HEK293 (cell line): ENCODE results near the gene SYTL2.
A peak's percentile ranks its signal among the peaks of the same experiment; 100 is the strongest.

Experiments
- CTCF ChIA-PET: fragments of 350-600 bp; formaldehyde crosslinking; extraction: SDS; loops from one replicate; lab custom pipeline; 2021; ENCODE audit warnings: antibody characterized with exemption; lab: Yijun Ruan, JAX
- POLR2A ChIA-PET: fragments of 300-600 bp; formaldehyde crosslinking; extraction: SDS; loops from one replicate; lab custom pipeline; 2020; ENCODE audit warnings: antibody characterized with exemption, inconsistent platforms; lab: Yijun Ruan, JAX
- H3K27ac ChIP-seq: fragments of 200-500 bp; sonication (Bioruptor generic); 2 replicates; pipeline ENCODE4 v1.5.1; 2014; ENCODE audit warnings: low read depth, low read length, control low read depth, inconsistent platforms; ENCODE audit errors: extremely low read depth
- H3K36me3 ChIP-seq, 2 experiments: fragments of 200-500 bp in 1 of 2; sonication (Bioruptor generic) in 1 of 2; 1 replicate in 1 of 2; 2 replicates in 1 of 2; pipeline ENCODE4 v1.5.1; 2014 to 2017; ENCODE audit warnings: inconsistent platforms in 2 of 2, low read length in 2 of 2; ENCODE audit not compliant: control insufficient read depth in 2 of 2, insufficient read depth in 1 of 2
- H3K4me1 ChIP-seq: fragments of 200-500 bp; sonication (Bioruptor generic); 2 replicates; pipeline ENCODE4 v1.5.1; 2014; ENCODE audit warnings: mild to moderate bottlenecking, low read length, inconsistent platforms; ENCODE audit not compliant: control insufficient read depth, insufficient read depth
- H3K4me3 ChIP-seq: 2 replicates; pipeline ENCODE4 v1.5.1; 2011; ENCODE audit warnings: low read depth, mild to moderate bottlenecking, control low read depth, low read length, moderate library complexity
- H3K9me3 ChIP-seq: fragments of 200-500 bp; sonication (Bioruptor generic); 2 replicates; pipeline ENCODE4 v1.5.1; 2014; ENCODE audit warnings: low read depth, low read length, inconsistent platforms; ENCODE audit not compliant: control insufficient read depth, insufficient read depth
- EGR2 ChIP-seq: fragments of 450-650 bp; formaldehyde crosslinking; IDR thresholded peaks from 2 replicates; pipeline ENCODE4 v1.5.1; 2016; ENCODE audit warnings: low read depth, missing biosample characterization, missing genetic modification characterization
- FEZF1 ChIP-seq: fragments of 450-650 bp; formaldehyde crosslinking; IDR thresholded peaks from 2 replicates; pipeline ENCODE4 v1.5.1; 2016; ENCODE audit warnings: missing biosample characterization, missing genetic modification characterization
- HOXA7 ChIP-seq: sonication (generic); formaldehyde crosslinking; IDR thresholded peaks from 2 replicates; pipeline ENCODE4 v1.8.1; 2022; ENCODE audit warnings: missing genetic modification reagents, borderline replicate concordance
- KLF10 ChIP-seq: fragments of 450-650 bp; IDR thresholded peaks from 2 replicates; pipeline ENCODE4 v1.5.1; 2018; ENCODE audit warnings: missing biosample characterization, mild to moderate bottlenecking, missing genetic modification characterization
- OSR2 ChIP-seq: fragments of 450-650 bp; formaldehyde crosslinking; IDR thresholded peaks from 2 replicates; pipeline ENCODE4 v1.5.1; 2016; ENCODE audit warnings: missing biosample characterization, missing genetic modification characterization
- SP7 ChIP-seq: fragments of 450-650 bp; formaldehyde crosslinking; IDR thresholded peaks from 2 replicates; pipeline ENCODE4 v1.5.1; 2016; ENCODE audit warnings: missing biosample characterization, missing genetic modification characterization
- ZBTB10 ChIP-seq: fragments of 450-650 bp; formaldehyde crosslinking; IDR thresholded peaks from 2 replicates; pipeline ENCODE4 v1.5.1; 2016; ENCODE audit warnings: missing biosample characterization, missing genetic modification characterization
- ZBTB17 ChIP-seq: fragments of 450-650 bp; formaldehyde crosslinking; IDR thresholded peaks from 2 replicates; pipeline ENCODE4 v1.5.1; 2016; ENCODE audit warnings: missing biosample characterization, missing genetic modification characterization
- ZFHX2 ChIP-seq: fragments of 450-650 bp; formaldehyde crosslinking; conservative IDR thresholded peaks from 2 replicates; pipeline ENCODE4 v1.5.1; 2016; ENCODE audit warnings: missing biosample characterization, missing genetic modification characterization
- ZNF221 ChIP-seq: fragments of 450-650 bp; formaldehyde crosslinking; IDR thresholded peaks from 2 replicates; pipeline ENCODE4 v1.5.1; 2017; ENCODE audit warnings: missing biosample characterization, missing genetic modification characterization, borderline replicate concordance
- ZNF223 ChIP-seq: fragments of 450-650 bp; formaldehyde crosslinking; IDR thresholded peaks from 2 replicates; pipeline ENCODE4 v1.5.1; 2016; ENCODE audit warnings: missing biosample characterization, missing genetic modification characterization
- ZNF354C ChIP-seq: fragments of 450-650 bp; formaldehyde crosslinking; IDR thresholded peaks from 2 replicates; pipeline ENCODE4 v1.5.1; 2016; ENCODE audit warnings: missing biosample characterization, missing genetic modification characterization, low read depth, borderline replicate concordance
- ZNF366 ChIP-seq: fragments of 450-650 bp; formaldehyde crosslinking; conservative IDR thresholded peaks from 2 replicates; pipeline ENCODE4 v1.5.1; 2016; ENCODE audit warnings: missing biosample characterization, missing genetic modification characterization
- ZNF37A ChIP-seq: fragments of 450-650 bp; IDR thresholded peaks from 2 replicates; pipeline ENCODE4 v1.5.1; 2018; ENCODE audit warnings: missing biosample characterization, missing genetic modification characterization
- ZNF416 ChIP-seq: fragments of 450-650 bp; formaldehyde crosslinking; IDR thresholded peaks from 2 replicates; pipeline ENCODE4 v1.5.1; 2016; ENCODE audit warnings: missing biosample characterization, missing genetic modification characterization
- ZNF48 ChIP-seq: fragments of 450-650 bp; formaldehyde crosslinking; IDR thresholded peaks from 2 replicates; pipeline ENCODE4 v1.5.1; 2016; ENCODE audit warnings: missing biosample characterization, missing genetic modification characterization
- ZNF510 ChIP-seq: fragments of 450-650 bp; formaldehyde crosslinking; IDR thresholded peaks from 2 replicates; pipeline ENCODE4 v1.5.1; 2018; ENCODE audit warnings: mild to moderate bottlenecking, missing genetic modification characterization, missing biosample characterization; ENCODE audit not compliant: insufficient replicate concordance
- ZNF555 ChIP-seq: fragments of 450-650 bp; formaldehyde crosslinking; conservative IDR thresholded peaks from 2 replicates; pipeline ENCODE4 v1.5.1; 2017; ENCODE audit warnings: missing biosample characterization, mild to moderate bottlenecking, missing genetic modification characterization, inconsistent platforms
- ZNF560 ChIP-seq: fragments of 450-650 bp; formaldehyde crosslinking; IDR thresholded peaks from 2 replicates; pipeline ENCODE4 v1.5.1; 2017; ENCODE audit warnings: missing biosample characterization, missing genetic modification characterization, borderline replicate concordance
- ZNF701 ChIP-seq: fragments of 450-650 bp; formaldehyde crosslinking; IDR thresholded peaks from 2 replicates; pipeline ENCODE4 v1.5.1; 2016; ENCODE audit warnings: missing biosample characterization, missing genetic modification characterization
- ZNF785 ChIP-seq: fragments of 450-650 bp; formaldehyde crosslinking; IDR thresholded peaks from 2 replicates; pipeline ENCODE4 v1.5.1; 2016; ENCODE audit warnings: missing biosample characterization, missing genetic modification characterization
- ZNF830 ChIP-seq: fragments of 450-650 bp; IDR thresholded peaks from 2 replicates; pipeline ENCODE4 v1.5.0; 2018; ENCODE audit warnings: missing biosample characterization, missing genetic modification characterization, low read depth, mild to moderate bottlenecking, moderate library complexity
- ZNF837 ChIP-seq: fragments of 450-650 bp; formaldehyde crosslinking; IDR thresholded peaks from 2 replicates; pipeline ENCODE4 v1.5.1; 2016; ENCODE audit warnings: missing biosample characterization, missing genetic modification characterization
- TF ChIP-seq, protein P1 (sequence below): fragments of 450-650 bp; formaldehyde crosslinking; IDR thresholded peaks from 2 replicates; pipeline ENCODE4 v1.5.1; 2016; ENCODE audit warnings: missing biosample characterization, missing genetic modification characterization
- TF ChIP-seq, protein P2 (sequence below): fragments of 450-650 bp; formaldehyde crosslinking; IDR thresholded peaks from 2 replicates; pipeline ENCODE4 v1.5.1; 2016; ENCODE audit warnings: missing biosample characterization, missing genetic modification characterization
- TF ChIP-seq, protein P3 (sequence below): fragments of 450-650 bp; formaldehyde crosslinking; IDR thresholded peaks from 2 replicates; pipeline ENCODE4 v1.5.1; 2016; ENCODE audit warnings: missing biosample characterization, missing genetic modification characterization

SYTL2 gene

GRCh38 chr11:85758026-85758425 lies 52.9 kb downstream of the SYTL2 start:
- H3K4me1 ChIP-seq, result peaks cover 4% of the 10 kb centered on the region
- ChIA-PET POLR2A (no interaction called here), CTCF (no interaction called here)
- no peaks in the 10 kb centered on the region for H3K36me3 ChIP-seq
- no peak overlapping the region for H3K4me3 ChIP-seq
- no peak for TF ChIP-seq ZNF416 (tag by site-specific recombination)
- no peak for TF ChIP-seq HOXA7
- TF ChIP-seq ZBTB10 (tag by site-specific recombination), result no peak
- TF ChIP-seq ZNF510 (tag by site-specific recombination), result no peak
- TF ChIP-seq, protein P1, sequence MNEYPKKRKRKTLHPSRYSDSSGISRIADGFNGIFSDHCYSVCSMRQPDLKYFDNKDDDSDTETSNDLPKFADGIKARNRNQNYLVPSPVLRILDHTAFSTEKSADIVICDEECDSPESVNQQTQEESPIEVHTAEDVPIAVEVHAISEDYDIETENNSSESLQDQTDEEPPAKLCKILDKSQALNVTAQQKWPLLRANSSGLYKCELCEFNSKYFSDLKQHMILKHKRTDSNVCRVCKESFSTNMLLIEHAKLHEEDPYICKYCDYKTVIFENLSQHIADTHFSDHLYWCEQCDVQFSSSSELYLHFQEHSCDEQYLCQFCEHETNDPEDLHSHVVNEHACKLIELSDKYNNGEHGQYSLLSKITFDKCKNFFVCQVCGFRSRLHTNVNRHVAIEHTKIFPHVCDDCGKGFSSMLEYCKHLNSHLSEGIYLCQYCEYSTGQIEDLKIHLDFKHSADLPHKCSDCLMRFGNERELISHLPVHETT (tag by site-specific recombination), result no peak
- no peak for TF ChIP-seq KLF10 (tag by site-specific recombination)
- TF ChIP-seq ZNF221 (tag by site-specific recombination), result no peak
- TF ChIP-seq, protein P2, sequence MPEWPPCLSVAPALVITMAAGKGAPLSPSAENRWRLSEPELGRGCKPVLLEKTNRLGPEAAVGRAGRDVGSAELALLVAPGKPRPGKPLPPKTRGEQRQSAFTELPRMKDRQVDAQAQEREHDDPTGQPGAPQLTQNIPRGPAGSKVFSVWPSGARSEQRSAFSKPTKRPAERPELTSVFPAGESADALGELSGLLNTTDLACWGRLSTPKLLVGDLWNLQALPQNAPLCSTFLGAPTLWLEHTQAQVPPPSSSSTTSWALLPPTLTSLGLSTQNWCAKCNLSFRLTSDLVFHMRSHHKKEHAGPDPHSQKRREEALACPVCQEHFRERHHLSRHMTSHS (tag by site-specific recombination), result no peak
- TF ChIP-seq ZNF785, result no peak
- TF ChIP-seq ZNF37A (tag by site-specific recombination), result no peak
- no peaks in the 10 kb centered on the region for H3K9me3 ChIP-seq
- no peak overlapping the region for H3K27ac ChIP-seq

DNA sequence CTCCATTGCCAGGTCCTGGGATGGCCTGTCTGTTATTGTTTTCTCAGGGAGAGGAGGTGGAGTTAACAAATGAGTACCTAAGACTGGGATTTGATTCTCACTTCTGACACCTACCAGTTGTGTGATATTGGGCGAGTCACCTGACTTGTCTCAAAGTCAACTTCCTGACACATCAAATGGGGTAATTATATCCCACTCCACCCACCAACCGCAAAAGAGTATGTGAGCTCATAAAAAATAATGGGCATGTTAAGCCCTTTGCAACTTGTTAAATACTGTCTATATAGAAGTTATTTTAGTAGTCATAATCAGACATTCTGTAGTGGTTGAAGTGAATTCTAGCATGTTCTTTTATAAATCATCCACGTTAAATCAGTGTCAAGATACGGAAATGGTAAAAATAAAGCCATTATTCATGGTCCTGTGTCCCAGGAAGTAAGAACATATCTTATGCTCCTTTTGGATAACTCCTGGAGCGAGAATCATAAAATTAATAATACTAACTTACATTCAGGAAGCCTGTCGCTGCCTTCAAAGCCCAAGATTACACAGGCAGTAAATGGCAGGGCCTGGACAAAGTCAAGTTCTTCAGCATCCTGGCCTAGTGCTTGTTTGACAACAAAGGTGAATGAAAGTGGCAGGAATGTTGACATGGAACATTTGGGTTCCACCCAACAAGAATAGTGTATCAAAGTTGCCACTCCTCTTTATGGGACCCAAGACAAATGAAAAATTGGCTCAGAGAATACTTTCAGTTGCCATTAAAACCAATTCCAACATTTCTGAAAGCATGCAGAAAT lies 54.3 kb downstream of the SYTL2 start:
- POLR2A ChIA-PET, result no interaction called here
- Histone ChIP-seq H3K36me3 (no peaks in the 10 kb centered on the region), H3K9me3 (no peaks in the 10 kb centered on the region), H3K4me3 (no peak overlapping the region), H3K4me1 (peaks cover 4% of the 10 kb centered on the region), H3K27ac (no peak overlapping the region)
- CTCF ChIA-PET, result no interaction called here
- TF ChIP-seq ZNF837 (tag by site-specific recombination) (no peak), ZNF701 (tag by site-specific recombination) (no peak), ZNF555 (tag by site-specific recombination) (no peak), FEZF1 (tag by site-specific recombination) (no peak), SP7 (tag by site-specific recombination) (peak; percentile 92), ZFHX2 (tag by site-specific recombination) (peak; percentile 85), ZNF48 (tag by site-specific recombination) (no peak), OSR2 (tag by site-specific recombination) (peak; percentile 50; the same call in 1 of the 2 replicates), ZNF366 (tag by site-specific recombination) (0 out of 2 replicates have a peak, but pooled peaks have one; percentile 21), ZNF560 (tag by site-specific recombination) (no peak), ZBTB17 (tag by site-specific recombination) (no peak), EGR2 (tag by site-specific recombination) (peak; percentile 84), ZNF354C (tag by site-specific recombination) (no peak), ZNF830 (no peak), ZNF223 (tag by site-specific recombination) (no peak)
- TF ChIP-seq, protein P1 (tag by site-specific recombination), result no peak
- TF ChIP-seq, protein P3, sequence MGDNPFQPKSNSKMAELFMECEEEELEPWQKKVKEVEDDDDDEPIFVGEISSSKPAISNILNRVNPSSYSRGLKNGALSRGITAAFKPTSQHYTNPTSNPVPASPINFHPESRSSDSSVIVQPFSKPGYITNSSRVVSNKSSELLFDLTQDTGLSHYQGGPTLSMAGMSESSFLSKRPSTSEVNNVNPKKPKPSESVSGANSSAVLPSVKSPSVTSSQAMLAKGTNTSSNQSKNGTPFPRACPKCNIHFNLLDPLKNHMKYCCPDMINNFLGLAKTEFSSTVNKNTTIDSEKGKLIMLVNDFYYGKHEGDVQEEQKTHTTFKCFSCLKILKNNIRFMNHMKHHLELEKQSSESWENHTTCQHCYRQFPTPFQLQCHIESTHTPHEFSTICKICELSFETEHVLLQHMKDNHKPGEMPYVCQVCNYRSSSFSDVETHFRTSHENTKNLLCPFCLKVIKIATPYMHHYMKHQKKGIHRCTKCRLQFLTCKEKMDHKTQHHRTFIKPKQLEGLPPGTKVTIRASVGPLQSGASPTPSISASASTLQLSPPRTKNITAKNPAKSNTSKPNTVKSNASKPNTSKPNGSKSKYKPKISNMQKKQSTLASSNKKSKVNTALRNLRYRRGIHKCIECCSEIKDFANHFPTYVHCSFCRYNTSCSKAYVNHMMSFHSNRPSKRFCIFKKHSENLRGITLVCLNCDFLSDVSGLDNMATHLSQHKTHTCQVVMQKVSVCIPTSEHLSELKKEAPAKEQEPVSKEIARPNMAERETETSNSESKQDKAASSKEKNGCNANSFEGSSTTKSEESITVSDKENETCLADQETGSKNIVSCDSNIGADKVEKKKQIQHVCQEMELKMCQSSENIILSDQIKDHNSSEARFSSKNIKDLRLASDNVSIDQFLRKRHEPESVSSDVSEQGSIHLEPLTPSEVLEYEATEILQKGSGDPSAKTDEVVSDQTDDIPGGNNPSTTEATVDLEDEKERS, result no peak
